ENCODE data around the gene LPCAT1.
"Not testable (repeated sequence)": the region's sequence is repeated elsewhere in the genome, so short reads cannot be mapped to it uniquely, and the experiment has no call there.

LPCAT1 gene

DNA sequence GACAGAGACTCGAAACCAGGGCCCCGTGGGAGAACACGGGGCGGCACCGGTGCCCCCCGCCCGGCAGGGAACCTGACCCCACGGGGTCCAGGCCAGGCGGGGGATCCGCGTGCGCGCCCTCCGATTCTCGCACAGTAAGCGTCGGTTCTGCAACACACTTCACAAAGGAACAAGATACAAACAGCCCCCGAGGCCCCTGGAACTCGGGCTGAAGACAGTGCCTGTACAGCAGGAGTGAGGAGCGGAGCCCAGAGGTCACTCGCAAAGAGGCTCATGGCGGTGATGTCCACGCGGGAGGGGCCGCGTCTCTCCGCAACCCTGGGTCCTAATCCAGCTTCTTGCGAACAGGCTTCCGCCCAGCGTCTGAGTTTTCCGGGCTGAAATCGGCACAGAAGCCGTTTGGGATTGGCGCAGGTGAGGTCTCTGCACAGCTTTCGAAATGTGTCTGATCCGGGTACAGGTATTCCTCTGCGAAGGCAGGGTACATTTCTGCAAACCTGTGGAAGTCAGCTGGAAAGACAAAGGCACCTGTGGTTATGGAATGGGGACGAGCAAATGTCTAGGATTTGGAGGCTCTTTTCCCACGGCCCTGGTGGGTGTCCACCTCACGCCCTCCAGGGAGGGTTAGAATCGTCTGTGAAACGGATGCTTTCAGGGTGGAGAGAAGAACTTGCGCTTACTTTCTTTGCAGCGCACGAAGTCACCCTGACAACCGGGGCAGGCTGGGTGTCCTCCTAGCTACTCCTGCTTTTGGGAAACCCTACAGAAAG lies 60.2 kb downstream of the LPCAT1 start:
- DNase-seq, result no peak

DNA sequence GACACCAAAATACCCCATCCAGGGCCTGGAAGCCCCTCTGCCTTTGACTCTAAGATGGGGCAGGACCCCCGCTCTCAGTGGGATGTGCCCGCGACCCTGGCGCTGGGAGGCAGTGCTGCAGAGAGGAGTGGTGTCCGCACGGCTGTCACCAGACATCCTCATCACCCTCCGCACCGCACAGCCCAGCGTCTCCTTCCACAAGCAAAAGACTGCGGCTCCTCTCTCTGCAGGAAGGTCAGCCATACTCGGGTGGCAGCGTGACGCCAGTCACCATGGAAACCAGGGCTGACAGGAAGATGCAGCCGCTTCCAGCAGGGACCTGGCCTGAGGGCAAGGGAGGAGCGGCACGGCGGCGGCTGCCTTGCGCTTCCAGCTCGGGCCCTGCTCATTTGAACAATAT lies 61.4 kb downstream of the LPCAT1 start:
- DNase-seq, result no peak

GRCh38 chr5:1461396-1461795 lies 62.4 kb downstream of the LPCAT1 start:
- no peak for DNase-seq

DNA sequence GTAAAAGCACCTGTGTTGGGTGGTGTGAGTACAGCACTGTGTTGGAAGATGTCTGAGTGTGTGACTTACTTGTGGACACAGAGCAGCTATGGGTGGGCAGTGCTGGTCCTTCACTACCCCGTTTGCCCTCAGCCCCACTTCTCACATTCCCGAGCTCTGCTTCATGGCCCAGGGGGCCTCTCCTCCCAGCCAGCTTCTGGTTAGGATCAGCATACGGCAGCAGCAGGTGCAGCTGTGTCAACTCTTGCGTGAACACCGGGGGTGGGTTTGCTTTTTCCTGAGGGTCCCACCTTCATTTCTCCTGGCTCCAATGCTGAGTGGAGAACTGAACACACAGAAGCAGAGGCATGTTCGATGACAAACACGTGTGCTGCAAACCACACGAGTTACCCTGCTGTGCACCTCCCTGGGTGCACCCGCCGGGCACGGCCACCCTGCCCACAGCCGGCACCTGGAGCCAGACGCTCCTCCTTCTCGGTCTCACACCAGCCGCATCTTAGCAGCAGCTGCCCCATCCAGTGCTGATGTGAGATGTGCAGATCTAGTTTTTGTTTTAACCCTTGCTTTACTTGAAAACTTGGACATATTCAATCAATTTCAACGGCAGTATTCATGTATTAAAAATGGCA lies 63.6 kb downstream of the LPCAT1 start:
- no peak for DNase-seq

DNA sequence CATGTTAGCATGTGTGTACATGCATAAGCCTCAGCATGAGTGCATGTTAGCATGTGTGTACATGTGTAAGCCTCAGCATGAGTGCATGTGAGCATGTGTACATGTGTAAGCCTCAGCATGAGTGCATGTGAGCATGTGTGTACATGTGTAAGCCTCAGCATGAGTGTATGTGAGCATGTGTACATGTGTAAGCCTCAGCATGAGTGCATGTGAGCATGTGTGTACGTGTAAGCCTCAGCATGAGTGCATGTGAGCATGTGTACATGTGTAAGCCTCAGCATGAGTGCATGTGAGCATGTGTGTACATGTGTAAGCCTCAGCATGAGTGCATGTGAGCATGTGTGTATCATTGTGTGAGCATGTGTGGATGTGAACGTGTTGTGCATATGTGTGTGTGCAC lies 64.3 kb downstream of the LPCAT1 start:
- not testable (repeated sequence) for DNase-seq

DNA sequence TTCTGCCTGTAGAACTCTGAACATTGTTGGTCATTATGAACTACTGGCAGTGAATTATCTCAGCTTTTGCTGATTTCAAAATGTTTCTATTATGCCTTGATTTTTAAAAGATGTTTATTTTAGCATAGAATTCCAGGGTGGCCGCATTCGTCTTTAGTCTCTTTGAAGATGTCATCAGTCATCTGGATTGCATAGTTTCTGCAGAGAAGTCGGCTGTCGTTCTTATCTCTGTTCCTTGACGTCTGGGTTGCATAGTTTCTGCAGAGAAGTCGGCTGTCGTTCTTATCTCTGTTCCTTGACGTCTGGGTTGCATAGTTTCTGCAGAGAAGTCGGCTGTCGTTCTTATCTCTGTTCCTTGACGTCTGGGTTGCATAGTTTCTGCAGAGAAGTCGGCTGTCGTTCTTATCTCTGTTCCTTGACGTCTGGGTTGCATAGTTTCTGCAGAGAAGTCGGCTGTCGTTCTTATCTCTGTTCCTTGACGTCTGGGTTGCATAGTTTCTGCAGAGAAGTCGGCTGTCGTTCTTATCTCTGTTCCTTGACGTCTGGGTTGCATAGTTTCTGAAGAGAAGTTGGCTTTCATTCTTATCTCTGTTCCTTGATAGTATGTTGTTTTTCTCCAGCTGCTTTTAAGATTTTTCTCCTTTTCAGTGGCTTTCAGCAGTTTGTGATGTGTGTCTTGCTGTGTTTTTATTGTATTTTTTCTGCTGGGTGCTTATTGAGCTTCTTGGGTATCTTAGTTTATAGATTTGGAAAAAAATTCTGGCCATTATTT lies 67.5 kb downstream of the LPCAT1 start:
- DNase-seq, result not testable (repeated sequence)

DNA sequence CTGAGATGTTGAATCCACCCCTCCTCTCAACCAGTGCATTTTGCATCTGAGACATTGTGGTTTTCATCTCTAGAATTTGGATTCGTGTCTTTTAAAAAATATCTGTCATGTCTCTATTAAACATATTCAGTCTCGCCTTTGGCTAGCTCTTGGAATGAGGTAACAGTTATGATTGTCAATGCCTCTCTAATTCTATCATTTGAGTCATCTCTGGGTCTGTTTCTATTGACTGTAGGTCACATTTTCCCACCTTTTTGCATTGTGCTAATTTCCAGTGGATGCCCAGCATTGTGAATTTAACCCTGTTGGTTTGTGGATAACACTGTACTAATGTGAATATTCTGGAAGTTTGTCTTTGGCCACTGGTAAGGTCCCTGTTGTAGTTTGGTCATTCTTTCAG lies 70.1 kb downstream of the LPCAT1 start:
- DNase-seq, result no peak

- DNase-seq, result no peak
Measured at GRCh38 chr5:1449081-1449630, 74.6 kb downstream of the LPCAT1 start.

GRCh38 chr5:1448511-1449011 lies 75.2 kb downstream of the LPCAT1 start:
- no peak for DNase-seq

DNA sequence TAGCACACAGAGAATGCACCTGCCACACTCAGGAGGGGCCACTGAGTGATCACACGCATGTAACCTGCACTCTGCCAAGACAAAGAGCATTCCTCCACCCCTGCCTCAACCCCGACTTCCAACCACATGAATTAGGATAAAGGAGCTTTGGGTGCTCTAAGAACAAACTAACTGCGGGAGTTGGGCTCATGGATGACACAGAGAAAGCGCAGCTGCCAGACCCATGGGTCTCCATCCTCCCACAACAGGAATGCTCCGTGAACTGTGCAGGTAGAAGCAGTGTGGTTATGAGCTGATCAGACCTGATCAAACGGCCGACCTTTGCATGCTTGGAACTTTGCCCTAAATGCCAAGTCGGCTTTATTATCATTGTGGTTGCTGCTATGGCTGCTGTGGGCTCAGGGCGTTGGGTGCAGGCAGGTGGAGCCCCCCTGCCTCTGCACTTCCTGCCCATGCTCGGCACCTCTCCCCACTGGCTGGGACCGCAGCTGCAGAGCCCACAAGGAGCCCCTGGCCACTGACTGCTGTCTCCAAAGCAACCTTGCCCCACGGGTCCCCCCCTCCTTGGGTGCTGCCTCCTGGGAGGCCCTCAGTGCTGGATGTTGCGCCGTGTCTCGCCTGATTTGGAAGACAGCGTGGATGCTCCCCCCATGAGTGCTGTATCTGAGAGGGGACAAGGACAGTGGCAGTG lies 75.9 kb downstream of the LPCAT1 start:
- no peak for DNase-seq

DNA sequence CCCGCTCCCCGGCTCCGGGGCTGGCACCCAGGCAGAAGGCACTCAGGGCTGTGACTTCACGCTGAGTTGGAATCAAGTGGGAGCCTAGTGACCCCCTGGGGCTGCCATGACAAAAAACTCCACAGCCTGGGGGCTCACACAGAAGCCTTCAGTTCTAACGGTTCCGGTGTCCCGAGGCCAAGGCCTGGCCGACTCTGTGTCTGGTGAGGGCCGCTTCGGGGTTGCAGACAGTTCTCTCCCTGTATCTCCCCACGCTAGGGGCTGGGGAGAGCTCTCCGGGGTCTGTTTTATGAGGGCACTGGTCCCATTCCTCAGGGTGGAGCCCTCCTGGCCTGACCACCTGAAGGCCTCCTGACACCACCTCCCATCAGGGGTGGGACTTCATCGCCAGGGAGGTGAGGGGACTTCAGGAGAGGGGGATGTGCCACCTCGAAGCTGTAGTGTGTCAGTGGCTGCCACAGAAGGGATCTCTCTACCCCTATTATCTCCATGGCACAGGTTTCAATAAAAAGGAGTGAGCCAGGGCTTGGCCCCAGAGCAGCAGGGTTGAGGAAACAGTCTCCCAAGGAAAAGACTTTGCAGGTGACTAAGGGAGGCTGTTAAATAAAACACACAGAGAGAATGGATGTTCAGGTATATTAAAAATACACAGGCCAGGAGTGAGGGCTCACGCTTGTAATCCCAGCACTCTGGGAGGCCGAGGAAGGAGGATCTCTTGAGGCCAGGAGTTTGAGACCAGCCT lies 77.0 kb downstream of the LPCAT1 start:
- DNase-seq, result no peak

DNA sequence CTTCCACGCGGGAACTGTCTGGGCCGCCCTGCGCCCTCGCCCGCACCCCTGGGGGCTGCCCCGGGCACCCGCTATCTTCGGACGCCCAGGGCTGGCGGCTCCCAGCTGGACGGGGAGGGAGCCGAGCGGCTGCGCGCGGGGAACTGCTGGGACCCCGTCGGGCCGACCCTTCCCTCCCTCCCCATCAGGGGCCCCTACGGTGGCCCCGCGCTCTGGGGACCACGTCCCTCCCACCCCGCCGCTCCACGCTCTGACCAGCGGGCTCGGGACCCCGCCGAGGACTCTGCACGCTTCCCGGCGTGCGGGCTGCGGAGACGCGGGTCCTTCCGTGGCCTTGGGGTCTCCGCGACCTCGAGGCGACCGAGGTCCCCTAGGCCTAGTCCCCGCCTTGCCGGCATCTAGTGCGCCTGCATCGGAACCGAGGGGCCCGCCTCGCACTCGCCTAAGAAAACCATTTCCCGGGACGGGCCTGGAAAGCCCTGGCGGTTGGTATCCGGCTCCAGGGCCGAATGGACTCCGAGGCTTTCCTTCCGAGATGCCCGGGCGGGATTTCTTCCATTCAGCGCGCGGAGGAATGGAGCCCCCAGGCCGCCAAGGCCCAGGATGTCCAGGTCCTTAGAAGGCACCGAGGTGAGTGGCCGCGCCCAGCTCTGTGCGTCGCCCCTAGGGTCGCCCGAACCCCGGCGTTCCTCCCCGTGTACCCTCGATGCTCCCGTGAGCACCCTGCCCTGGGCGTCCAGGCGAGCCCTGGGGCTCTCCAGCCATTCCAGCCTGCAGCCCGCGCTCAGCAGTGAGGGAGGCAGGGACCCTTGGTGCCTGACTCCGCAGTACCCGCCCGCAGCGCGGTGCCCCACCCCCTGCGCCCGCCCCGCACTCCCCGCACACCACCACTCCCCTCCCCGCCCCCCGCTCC lies 77.8 kb downstream of the LPCAT1 start:
- no peak for DNase-seq

DNA sequence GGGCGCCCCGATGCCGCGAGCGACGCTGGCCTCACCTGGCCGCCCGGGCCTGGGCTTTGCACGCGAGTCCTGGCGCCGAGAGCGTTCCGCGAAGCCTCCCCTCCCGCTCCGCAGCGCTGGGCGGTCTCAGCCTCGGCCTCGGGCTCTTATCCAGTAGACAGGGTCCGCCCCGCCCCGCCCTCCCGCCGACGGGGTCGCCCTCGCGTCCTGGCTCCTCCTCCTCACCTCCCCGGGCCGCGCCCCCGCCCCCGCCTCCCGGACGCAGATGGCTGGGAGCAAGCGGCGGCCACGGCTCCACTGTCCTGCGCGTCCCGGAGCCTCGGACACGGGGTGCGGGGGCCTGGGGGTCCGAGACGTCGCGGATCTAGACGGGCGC lies 78.5 kb downstream of the LPCAT1 start, which contains the start of gene SLC6A3:
SLC6A3 (minus strand) TSS at position 128 of the 376 bp plus-strand sequence. CDS start 2,243 bp downstream, outside the sequence.
- DNase-seq, result no peak

GRCh38 chr5:1444361-1445189 lies 79.2 kb downstream of the LPCAT1 start:
- DNase-seq, result no peak

DNA sequence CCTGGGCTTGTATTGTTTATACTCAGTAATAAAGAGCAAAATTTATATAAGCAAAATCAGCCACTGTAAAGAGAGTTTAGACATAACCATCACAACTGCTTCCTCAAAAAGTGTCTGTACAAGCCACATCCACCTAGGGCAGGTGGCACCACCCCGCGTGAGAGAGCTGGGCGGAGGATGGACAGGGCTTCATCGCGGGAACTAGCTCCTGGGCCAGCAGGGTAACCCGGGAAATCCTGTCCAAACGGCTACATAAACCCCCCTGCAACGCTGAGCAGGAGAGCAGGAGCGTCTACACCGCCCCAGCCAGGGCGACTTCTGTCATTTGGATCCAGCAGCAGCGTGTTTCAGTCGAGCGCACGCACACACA lies 79.8 kb downstream of the LPCAT1 start:
- no peak for DNase-seq

DNA sequence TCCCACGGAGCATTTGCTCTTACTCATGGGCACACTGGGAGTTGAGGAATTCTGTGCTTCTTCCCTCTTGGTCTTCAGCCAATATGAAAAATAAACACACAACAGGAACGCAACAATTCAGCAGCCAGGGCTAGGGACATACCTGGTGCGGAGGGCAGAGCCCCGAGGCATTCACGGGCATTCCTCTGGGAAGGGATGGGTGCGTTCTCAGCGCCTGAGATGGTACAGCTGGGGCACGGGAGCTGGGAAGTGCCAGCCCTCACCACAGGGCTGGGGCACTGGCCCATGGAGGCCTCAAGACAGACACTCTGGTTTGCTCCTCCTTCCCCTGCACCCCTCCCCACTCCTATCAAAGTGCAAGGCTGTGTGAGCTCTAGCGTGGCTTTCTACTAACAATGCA lies 80.6 kb downstream of the LPCAT1 start:
- no peak for DNase-seq

- DNase-seq, result no peak
Measured at GRCh38 chr5:1442222-1443145, 81.3 kb downstream of the LPCAT1 start.

GRCh38 chr5:1441166-1441865 lies 82.4 kb downstream of the LPCAT1 start:
- no peak for DNase-seq
